ENCODE data around the gene FAAH. TPM values are rescaled to one million over a fixed set of nuclear protein-coding genes. Genes with fewer than 3 reads are reported as not detected.

Gene FAAH
- total RNA-seq, 1 experiment from 2014 or later: 2.0 TPM

DNA sequence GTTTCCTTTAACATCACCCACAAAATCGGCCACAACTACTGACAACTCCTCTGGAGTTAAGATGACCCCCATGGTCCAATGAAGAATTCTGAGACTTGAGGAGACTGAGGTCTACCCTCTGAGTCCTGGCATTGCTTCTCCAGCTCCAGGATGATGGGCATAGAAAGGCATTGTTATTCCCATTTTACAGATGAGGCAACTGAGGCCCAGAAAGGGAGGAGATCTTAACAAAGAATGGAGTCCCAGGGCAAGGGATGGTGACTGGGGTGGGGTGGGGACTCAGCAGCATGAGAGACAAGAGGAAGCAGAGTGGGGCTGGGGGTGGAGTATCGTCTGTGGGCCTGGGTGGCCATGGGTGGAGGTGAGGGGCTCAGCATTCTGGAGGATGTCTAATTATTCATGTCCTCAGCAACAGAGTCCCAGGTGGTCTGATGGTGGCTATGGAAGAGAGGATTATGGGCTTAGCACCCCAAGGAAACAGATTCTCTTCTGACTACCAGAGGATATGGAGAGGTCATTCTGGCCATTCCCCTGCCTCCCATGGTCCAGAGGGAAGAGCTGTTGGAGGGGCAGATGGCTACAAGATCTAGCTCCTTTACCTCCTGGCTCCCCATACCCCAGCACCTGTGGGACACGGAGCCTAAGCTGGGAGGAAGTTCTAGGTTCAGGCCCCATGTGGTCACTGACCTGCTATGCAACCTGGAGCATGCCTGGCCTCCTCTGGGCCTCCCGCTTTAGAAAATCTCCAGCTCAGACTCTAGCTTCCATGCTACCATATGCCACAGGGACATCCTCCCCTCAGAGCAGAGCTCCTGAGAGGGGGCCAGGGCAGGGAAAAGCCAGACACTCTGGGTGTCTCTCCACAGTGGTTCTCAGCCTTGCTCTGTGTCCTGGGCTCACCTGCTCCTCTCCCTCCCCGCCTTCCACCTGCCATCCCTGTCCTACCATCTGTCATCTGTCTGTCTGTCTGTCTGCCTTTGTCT is 58.1 kb downstream of the FAAH start:
- H3K36me3 ChIP-seq (ENCODE audit: low read depth, low read length): no peaks in the 10 kb centered on the region
- DNase-seq (no peak), ATAC-seq (no peak)
- no peak for TF ChIP-seq EZH2phosphoT487 (IDR thresholded peaks at IDR 0.05; ENCODE audit: borderline replicate concordance, low read length)
- TF ChIP-seq, protein P1, sequence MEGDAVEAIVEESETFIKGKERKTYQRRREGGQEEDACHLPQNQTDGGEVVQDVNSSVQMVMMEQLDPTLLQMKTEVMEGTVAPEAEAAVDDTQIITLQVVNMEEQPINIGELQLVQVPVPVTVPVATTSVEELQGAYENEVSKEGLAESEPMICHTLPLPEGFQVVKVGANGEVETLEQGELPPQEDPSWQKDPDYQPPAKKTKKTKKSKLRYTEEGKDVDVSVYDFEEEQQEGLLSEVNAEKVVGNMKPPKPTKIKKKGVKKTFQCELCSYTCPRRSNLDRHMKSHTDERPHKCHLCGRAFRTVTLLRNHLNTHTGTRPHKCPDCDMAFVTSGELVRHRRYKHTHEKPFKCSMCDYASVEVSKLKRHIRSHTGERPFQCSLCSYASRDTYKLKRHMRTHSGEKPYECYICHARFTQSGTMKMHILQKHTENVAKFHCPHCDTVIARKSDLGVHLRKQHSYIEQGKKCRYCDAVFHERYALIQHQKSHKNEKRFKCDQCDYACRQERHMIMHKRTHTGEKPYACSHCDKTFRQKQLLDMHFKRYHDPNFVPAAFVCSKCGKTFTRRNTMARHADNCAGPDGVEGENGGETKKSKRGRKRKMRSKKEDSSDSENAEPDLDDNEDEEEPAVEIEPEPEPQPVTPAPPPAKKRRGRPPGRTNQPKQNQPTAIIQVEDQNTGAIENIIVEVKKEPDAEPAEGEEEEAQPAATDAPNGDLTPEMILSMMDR (conservative IDR thresholded peaks at IDR 0.05; ENCODE audit: low read depth, low read length): no peak
- no peak for TF ChIP-seq EZH2 (IDR thresholded peaks at IDR 0.05; ENCODE audit: low read length, unreplicated experiment)
- H3K4me3 ChIP-seq (ENCODE audit: low read length): no peak overlapping the region
- no peaks in the 10 kb centered on the region for H3K9me3 ChIP-seq (ENCODE audit: low read length)
- H2AFZ ChIP-seq (ENCODE audit: low read length): no peak overlapping the region
- BruUV-seq (replicated peaks): no TSS peak
- CTCF ChIA-PET: no interaction called here
- H3K9me2 ChIP-seq (replicated peaks; ENCODE audit: low read length): no peaks in the 10 kb centered on the region
- no peaks in the 10 kb centered on the region for H3K4me1 ChIP-seq (ENCODE audit: insufficient read depth, low read length)
- H3K27ac ChIP-seq (ENCODE audit: low read length): no peak overlapping the region
- H4K20me1 ChIP-seq (ENCODE audit: low read length): no peaks in the 10 kb centered on the region
- POLR2A ChIA-PET (ENCODE audit: unreplicated experiment): interaction anchor here (0.6 kb wide), 1 partner anchor 59 kb away, joined by 14 read pairs; no protein-coding TSS in a partner anchor
- intact Hi-C loops (cut with micrococcal nuclease): no loop called here
- no peaks in the 10 kb centered on the region for H3F3A ChIP-seq (ENCODE audit: low read length, unreplicated experiment)
- no peak overlapping the region for H3K9ac ChIP-seq (ENCODE audit: low read length)
- H3K4me2 ChIP-seq (ENCODE audit: low read length): no peak overlapping the region
- H3K27me3 ChIP-seq (ENCODE audit: low read length): no peaks in the 10 kb centered on the region
- no peaks in the 10 kb centered on the region for H3K79me2 ChIP-seq (ENCODE audit: low read length)

DNA sequence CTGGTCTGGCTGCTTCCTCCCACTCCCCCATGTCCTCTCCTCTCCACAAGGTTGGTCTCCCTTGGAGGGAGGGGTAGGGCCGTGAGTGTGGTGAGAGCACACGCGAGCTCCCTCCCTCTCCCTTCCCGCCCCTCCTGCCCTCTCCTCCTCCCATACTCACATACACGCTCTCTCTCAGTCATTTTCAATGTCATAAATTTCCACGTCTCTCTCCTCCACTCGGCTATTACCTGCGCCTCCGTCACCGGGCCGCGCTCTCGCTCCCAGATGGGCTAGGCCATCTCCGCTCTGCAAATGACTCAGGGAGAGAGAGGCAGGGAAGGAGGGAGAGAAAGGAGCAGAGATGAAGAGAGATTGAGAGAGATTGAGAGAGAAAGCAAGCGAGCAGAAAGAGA is 58.8 kb downstream of the FAAH start:
- Histone ChIP-seq H3K36me3 (ENCODE audit: low read depth, low read length) (no peaks in the 10 kb centered on the region), H3F3A (ENCODE audit: low read length, unreplicated experiment) (no peaks in the 10 kb centered on the region), H3K79me2 (ENCODE audit: low read length) (no peaks in the 10 kb centered on the region), H3K27me3 (ENCODE audit: low read length) (no peaks in the 10 kb centered on the region), H4K20me1 (ENCODE audit: low read length) (no peaks in the 10 kb centered on the region), H3K4me2 (ENCODE audit: low read length) (no peak overlapping the region), H2AFZ (ENCODE audit: low read length) (no peak overlapping the region), H3K27ac (ENCODE audit: low read length) (no peak overlapping the region), H3K4me3 (ENCODE audit: low read length) (no peak overlapping the region), H3K9me3 (ENCODE audit: low read length) (no peaks in the 10 kb centered on the region), H3K9me2 (replicated peaks; ENCODE audit: low read length) (no peaks in the 10 kb centered on the region), H3K9ac (ENCODE audit: low read length) (no peak overlapping the region), H3K4me1 (ENCODE audit: insufficient read depth, low read length) (no peaks in the 10 kb centered on the region)
- DNase-seq (no peak), ATAC-seq (no peak)
- CTCF ChIA-PET: no interaction called here
- BruUV-seq (replicated peaks): no TSS peak
- POLR2A ChIA-PET (ENCODE audit: unreplicated experiment): no interaction called here
- intact Hi-C loops (cut with micrococcal nuclease): no loop called here
- no peak for TF ChIP-seq EZH2 (IDR thresholded peaks at IDR 0.05; ENCODE audit: low read length, unreplicated experiment)
- TF ChIP-seq, protein P1 (conservative IDR thresholded peaks at IDR 0.05; ENCODE audit: low read depth, low read length): no peak
- no peak for TF ChIP-seq EZH2phosphoT487 (IDR thresholded peaks at IDR 0.05; ENCODE audit: borderline replicate concordance, low read length)

DNA sequence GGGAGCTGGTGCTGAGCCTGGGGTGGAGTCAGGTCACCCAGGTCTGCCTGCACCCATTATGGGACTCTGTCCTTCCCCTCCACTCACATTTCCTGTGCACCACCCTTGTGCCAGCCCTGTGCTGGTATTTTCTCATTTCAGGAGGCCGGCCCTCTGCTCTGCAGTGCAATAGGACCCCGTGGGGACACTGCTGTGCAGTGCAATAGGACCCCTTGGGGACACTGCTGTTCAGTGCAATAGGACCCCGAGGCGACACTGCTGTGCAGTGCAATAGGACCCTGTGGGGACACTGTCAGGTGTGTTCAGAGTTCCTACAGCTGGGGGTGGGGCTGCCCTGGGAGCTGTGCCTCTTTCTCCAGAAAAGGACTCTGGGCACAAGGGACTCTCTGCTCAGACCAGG is 59.3 kb downstream of the FAAH start:
- H3K27me3 ChIP-seq (ENCODE audit: low read length): no peaks in the 10 kb centered on the region
- CTCF ChIA-PET: no interaction called here
- TF ChIP-seq, protein P1 (conservative IDR thresholded peaks at IDR 0.05; ENCODE audit: low read depth, low read length): no peak
- no peak for TF ChIP-seq EZH2phosphoT487 (IDR thresholded peaks at IDR 0.05; ENCODE audit: borderline replicate concordance, low read length)
- no peak for TF ChIP-seq EZH2 (IDR thresholded peaks at IDR 0.05; ENCODE audit: low read length, unreplicated experiment)

More for the DNA sequence above, 59.3 kb downstream of the FAAH start:
- Histone ChIP-seq H3F3A (ENCODE audit: low read length, unreplicated experiment) (no peaks in the 10 kb centered on the region), H3K9ac (ENCODE audit: low read length) (no peak overlapping the region), H2AFZ (ENCODE audit: low read length) (no peak overlapping the region), H3K79me2 (ENCODE audit: low read length) (no peaks in the 10 kb centered on the region), H3K9me2 (replicated peaks; ENCODE audit: low read length) (no peaks in the 10 kb centered on the region), H3K27ac (ENCODE audit: low read length) (no peak overlapping the region), H3K4me1 (ENCODE audit: insufficient read depth, low read length) (no peaks in the 10 kb centered on the region), H3K4me3 (ENCODE audit: low read length) (no peak overlapping the region), H3K9me3 (ENCODE audit: low read length) (no peaks in the 10 kb centered on the region), H3K36me3 (ENCODE audit: low read depth, low read length) (no peaks in the 10 kb centered on the region), H3K4me2 (ENCODE audit: low read length) (no peak overlapping the region), H4K20me1 (ENCODE audit: low read length) (no peaks in the 10 kb centered on the region)
- intact Hi-C loops (cut with micrococcal nuclease): no loop called here
- DNase-seq: no peak
- ATAC-seq: no peak
- BruUV-seq (replicated peaks): no TSS peak
- POLR2A ChIA-PET (ENCODE audit: unreplicated experiment): no interaction called here
